Ureter (tissue), 1 donor: ENCODE measurements around the gene EIF4B. TPM values are rescaled to one million over a fixed set of nuclear protein-coding genes. Genes with fewer than 3 reads are reported as not detected.

Source experiments
- total RNA-seq: library from RNA; stranded (reverse); gene quantifications from one replicate; pipeline ENCODE4 v1.2.4, GENCODE V29; 2023
- donor health status: DM: yes; HTN: yes; CAD: no.

The EIF4B gene
- total RNA-seq, 1 donor from 2014 or later: 474 TPM

Other genes with a start within 250 kb of the EIF4B start
- not detected for gene KRT76, start 229.1 kb upstream of the EIF4B start, total RNA-seq
- not detected for gene KRT3, start 210.3 kb upstream of the EIF4B start, total RNA-seq
- gene KRT4, start 192.3 kb upstream of the EIF4B start, total RNA-seq: 0.81 TPM
- not detected for gene KRT79, start 172.1 kb upstream of the EIF4B start, total RNA-seq
- not detected for gene KRT78, start 157.5 kb upstream of the EIF4B start, total RNA-seq
- 815 TPM for gene KRT8, start 101.4 kb upstream of the EIF4B start, total RNA-seq
- gene KRT18, start 57.3 kb upstream of the EIF4B start, total RNA-seq: 607 TPM
- gene TNS2, start 43.6 kb downstream of the EIF4B start, total RNA-seq: 198 TPM
- gene SPRYD3, start 72.9 kb downstream of the EIF4B start, total RNA-seq: 66.6 TPM
- 133 TPM for gene IGFBP6, start 91.2 kb downstream of the EIF4B start, total RNA-seq
- 0.18 TPM for gene SOAT2, start 97.0 kb downstream of the EIF4B start, total RNA-seq
- 56.8 TPM for gene ZNF740, start 174.3 kb downstream of the EIF4B start, total RNA-seq
- 65.7 TPM for gene CSAD, start 174.5 kb downstream of the EIF4B start, total RNA-seq
- 15.8 TPM for gene ITGB7, start 200.8 kb downstream of the EIF4B start, total RNA-seq
- 101 TPM for gene RARG, start 225.8 kb downstream of the EIF4B start, total RNA-seq